HuH-7 (cell line): ENCODE measurements around the gene OR2B2.
"Not testable (repeated sequence)": the region's sequence is repeated elsewhere in the genome, so short reads cannot be mapped to it uniquely, and the experiment has no call there.

Experiments
- DNase-seq: peaks from one replicate; pipeline ENCODE4 v3.0.0; 2011; ENCODE audit warnings: low spot score

Gene OR2B2

DNA sequence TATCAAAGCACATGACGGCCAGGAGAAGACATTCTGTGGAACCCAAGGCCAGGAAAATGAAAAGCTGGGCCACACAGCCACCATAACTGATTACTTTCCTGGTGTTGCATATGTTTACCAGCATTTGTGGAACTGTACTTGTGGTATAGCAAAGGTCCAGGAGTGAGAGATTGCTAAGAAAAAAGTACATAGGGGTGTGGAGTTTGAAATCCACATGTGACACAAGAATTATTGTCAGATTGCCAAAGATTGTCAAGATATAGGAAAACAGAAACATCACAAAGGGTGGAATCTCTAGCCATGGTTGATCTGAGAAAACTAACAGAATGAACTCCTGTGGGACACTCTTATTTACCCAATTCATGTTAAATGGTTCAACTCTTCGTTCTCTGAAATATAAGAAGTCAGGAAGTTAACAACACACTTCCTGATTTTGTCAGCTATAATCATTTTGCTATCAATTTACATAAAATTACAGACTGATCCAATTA is at the start of gene OR2B2:
TSS of gene OR2B2 (minus strand) at position 441 of the 491 bp plus-strand sequence. CDS start at position 364, 77 bp downstream.
- no peak for DNase-seq

GRCh38 chr6:27957516-27957915 is 45.3 kb upstream of the OR2B2 start:
- DNase-seq, result no peak

DNA sequence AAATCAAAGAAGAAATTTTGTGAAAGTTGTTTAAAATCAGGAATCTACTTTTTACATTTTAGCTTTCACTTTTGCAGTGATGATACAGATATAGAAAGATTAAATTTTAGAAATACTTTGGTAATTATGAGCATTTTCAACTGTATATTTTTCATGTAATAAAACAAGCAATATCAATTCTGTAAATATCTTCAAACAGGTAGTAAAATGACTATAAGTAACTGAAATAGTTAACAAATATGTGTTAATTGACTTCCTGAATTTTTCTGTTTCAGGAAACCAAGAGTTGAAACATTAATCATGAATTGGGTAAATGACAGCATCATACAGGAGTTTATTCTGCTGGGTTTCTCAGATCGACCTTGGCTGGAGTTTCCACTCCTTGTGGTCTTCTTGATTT is 44.7 kb upstream of the OR2B2 start, which contains the start of gene OR2B6:
TSS of gene OR2B6 (plus strand) at position 301 of the 400 bp plus-strand sequence. CDS start at position 301, 0 bp downstream.
- no peak for DNase-seq

- no peak for DNase-seq
Observed at GRCh38 chr6:27951040-27951439, 38.8 kb upstream of the OR2B2 start.

- DNase-seq, result no peak
Observed at GRCh38 chr6:27948237-27948636, 36.0 kb upstream of the OR2B2 start.

- not testable (repeated sequence) for DNase-seq
Observed at GRCh38 chr6:27943072-27943471, 30.9 kb upstream of the OR2B2 start.

DNA sequence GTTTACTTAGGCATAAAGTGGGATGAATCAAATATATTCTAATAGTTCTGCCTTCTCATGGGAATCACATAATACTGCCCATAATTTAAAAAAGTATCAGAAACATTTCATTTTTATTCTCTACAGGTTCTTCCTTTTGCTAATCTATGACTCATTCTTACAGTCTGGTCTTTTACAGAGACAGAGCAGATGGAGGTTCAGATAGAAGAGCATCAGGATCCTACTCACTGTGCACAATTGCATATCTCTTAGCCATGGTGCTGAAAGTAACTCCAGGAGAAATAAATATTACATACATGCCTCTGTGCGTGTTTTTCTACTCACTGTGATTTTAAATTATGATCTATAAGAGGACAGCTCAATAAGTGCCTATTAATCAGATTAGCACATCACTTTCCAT is 28.6 kb upstream of the OR2B2 start:
- no peak for DNase-seq

- DNase-seq, result no peak
Observed at GRCh38 chr6:27931209-27931608, 19.0 kb upstream of the OR2B2 start.

DNA sequence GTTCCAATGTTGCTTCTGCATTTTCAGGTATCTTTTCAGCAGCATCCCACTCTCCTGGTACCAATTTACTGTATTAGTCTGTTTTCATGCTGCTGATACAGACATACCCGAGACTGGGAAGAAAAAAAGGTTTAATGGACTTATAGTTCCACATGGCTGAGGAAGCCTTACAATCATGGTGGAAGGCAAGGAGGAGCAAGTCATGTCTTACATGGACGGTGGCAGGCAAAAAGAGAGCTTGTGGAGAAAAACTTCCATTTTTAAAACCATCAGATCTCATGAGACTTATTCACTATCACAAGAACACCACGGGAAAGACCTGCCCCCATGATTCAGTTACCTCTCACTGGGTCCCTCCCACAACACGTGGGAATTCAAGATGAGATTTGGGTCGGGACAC is 17.7 kb upstream of the OR2B2 start:
- DNase-seq, result not testable (repeated sequence)

GRCh38 chr6:27928041-27928440 is 15.8 kb upstream of the OR2B2 start:
- not testable (repeated sequence) for DNase-seq

DNA sequence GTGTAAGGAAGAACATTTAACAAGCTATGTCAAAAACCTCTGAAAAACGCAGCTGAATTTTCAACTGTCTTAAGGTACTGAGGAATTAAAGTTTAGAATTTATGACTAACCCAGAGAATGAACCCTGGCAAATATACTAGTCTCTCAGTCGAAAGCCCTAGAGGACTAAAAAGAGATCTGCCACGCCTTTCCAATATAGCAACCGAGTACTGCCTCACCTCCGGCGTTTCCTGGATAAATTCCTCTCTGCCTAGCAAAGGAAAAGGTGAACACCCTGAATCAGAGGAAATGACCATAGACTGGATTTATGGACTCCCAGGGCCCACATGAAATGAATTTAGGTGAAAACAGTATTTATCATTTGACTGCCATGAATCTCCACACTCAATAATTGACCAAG is 12.0 kb upstream of the OR2B2 start:
- no peak for DNase-seq

GRCh38 chr6:27922949-27923348 is 10.8 kb upstream of the OR2B2 start:
- no peak for DNase-seq

DNA sequence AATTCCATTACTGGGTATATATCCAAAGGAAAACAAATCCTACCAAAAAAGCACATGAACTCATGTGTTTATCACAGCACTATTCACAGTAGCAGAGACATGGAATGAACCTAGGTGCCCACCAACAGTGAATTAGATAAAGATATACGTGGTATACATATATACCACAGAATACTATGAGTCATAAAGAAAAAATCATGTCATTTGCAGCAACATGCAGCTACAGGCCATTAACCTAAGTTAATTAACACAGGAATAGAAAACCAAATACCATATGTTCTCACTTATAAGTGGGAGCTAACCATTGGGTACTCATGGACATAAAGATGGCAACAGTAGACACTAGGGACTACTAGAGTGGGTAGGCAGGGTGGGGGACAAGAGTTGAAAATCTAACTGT is 4.2 kb downstream of the OR2B2 start:
- no peak for DNase-seq

GRCh38 chr6:27902335-27903314 is 9.6 kb downstream of the OR2B2 start:
- peak; percentile 23 for DNase-seq

- no peak for DNase-seq
Observed at GRCh38 chr6:27901801-27902200, 10.4 kb downstream of the OR2B2 start.

DNA sequence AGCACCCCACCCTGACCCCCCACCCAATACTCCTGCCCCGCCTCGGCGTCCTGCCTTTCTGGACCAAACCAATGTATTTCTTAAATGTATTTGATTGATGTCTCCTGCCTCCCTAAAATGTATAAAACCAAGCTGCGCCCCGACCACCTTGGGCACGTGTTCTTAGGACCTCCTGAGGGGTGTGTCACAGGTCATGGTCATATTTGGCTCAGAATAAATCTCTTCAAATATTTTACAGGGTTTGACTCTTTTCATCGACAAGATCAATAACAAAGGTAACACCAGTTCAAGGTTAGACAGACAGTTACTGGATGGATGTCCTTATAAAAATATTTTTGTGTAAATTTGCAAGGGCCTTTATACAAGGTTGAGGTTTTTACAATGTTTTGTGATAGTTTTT is 12.0 kb downstream of the OR2B2 start:
- DNase-seq, result not testable (repeated sequence)

GRCh38 chr6:27899543-27899942 is 12.7 kb downstream of the OR2B2 start:
- DNase-seq, result no peak

DNA sequence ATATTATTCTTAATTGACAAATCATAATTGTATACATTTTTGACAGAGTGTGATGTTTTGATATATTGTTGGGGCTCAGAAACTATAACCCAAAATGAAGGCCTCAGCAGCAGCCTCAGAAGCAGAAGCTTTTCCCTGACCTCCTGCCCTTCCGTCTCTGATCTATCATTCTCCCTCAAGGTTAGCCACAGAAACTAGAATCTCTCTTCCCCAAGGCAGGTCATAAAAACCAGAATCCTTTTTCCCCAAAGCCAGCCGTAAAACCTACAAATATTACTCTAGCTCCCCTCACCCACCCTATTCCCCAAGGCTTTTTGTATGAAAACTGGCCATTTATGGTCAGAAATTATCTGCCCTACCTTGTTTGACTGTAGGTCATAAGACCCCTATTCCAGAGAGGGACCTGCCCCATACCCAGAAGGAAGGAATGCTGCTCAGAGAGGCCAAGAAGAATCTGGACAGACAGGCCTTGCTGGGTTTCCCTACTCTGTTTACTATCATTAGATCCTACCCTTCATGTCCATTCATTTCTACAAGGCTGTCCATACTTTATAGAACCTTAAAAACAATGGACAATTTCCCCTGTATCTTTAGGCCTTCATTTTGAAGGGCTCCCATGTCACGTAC is 14.5 kb downstream of the OR2B2 start:
- no peak for DNase-seq

DNA sequence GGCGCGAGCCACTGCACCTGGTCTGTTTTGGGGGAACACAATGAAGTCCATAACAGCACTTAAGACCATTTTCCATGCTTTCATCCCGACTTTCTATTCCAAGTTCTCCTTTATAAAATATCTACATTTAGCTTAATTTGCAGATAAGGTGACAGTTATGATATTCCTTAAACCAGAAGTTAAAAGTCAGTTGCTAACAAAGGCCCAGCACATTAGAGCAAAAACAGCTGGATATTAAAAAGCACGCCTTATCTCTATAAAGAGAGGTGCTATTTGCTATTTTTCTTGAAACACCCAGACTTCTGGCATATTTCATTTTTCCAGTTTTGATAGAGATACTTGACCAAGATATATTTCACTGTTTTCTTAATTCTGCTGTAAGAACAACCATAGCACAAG is 15.8 kb downstream of the OR2B2 start:
- no peak for DNase-seq

- DNase-seq, result peak; percentile 58
Observed at GRCh38 chr6:27894839-27895762, 17.1 kb downstream of the OR2B2 start.

- DNase-seq, result no peak
Observed at GRCh38 chr6:27893836-27894807, 18.1 kb downstream of the OR2B2 start.
